ENCODE data around the gene ARRB2. TPM values are rescaled to one million over a fixed set of nuclear protein-coding genes. Genes with fewer than 3 reads are reported as not detected.
A peak's percentile ranks its signal among the peaks of the same experiment; 100 is the strongest.

Gene ARRB2
- total RNA-seq, 4 donors from 2014 or later: 5.5 to 11.8 (median 7.8) TPM

GRCh38 chr17:4751932-4752331 lies 41.5 kb downstream of the ARRB2 start:
- no peaks in the 10 kb centered on the region for H3K9me3 ChIP-seq
- TF ChIP-seq, protein P1, sequence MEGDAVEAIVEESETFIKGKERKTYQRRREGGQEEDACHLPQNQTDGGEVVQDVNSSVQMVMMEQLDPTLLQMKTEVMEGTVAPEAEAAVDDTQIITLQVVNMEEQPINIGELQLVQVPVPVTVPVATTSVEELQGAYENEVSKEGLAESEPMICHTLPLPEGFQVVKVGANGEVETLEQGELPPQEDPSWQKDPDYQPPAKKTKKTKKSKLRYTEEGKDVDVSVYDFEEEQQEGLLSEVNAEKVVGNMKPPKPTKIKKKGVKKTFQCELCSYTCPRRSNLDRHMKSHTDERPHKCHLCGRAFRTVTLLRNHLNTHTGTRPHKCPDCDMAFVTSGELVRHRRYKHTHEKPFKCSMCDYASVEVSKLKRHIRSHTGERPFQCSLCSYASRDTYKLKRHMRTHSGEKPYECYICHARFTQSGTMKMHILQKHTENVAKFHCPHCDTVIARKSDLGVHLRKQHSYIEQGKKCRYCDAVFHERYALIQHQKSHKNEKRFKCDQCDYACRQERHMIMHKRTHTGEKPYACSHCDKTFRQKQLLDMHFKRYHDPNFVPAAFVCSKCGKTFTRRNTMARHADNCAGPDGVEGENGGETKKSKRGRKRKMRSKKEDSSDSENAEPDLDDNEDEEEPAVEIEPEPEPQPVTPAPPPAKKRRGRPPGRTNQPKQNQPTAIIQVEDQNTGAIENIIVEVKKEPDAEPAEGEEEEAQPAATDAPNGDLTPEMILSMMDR (IDR thresholded peaks at IDR 0.05 in 4 of 5, conservative IDR thresholded peaks at IDR 0.05 in 1 of 5): no peak
- no peak for TF ChIP-seq POLR2A (IDR thresholded peaks at IDR 0.05)
- intact Hi-C loops (cut with DNase I; ENCODE audit: low total_unique reads): loop anchor here (10.0 kb wide), 1 partner anchor 77 kb away; no protein-coding TSS in a partner anchor
- peaks cover 35 to 42% (median 38%) of the 10 kb centered on the region in 3 donors for H3K27me3 ChIP-seq
- DNase-seq (no peak), ATAC-seq (no peak)
- in situ Hi-C loops (cut with MboI; ENCODE audit: low sequenced_read_pairs in 4 of 4): no loop called here
- H3K36me3 ChIP-seq: no peaks in the 10 kb centered on the region
- no peaks in the 10 kb centered on the region for H3K4me1 ChIP-seq
- no peak overlapping the region for H3K27ac ChIP-seq
- no peak overlapping the region for H3K4me3 ChIP-seq

GRCh38 chr17:4753392-4753791 lies 43.0 kb downstream of the ARRB2 start:
- intact Hi-C loops (cut with DNase I; ENCODE audit: low total_unique reads): loop anchor here (10.0 kb wide), 1 partner anchor 79 kb away; no protein-coding TSS in a partner anchor
- in situ Hi-C loops (cut with MboI; ENCODE audit: low sequenced_read_pairs in 4 of 4): no loop called here
- ATAC-seq: no peak

GRCh38 chr17:4759776-4760236 lies 49.4 kb downstream of the ARRB2 start:
- no peak for TF ChIP-seq POLR2A (IDR thresholded peaks at IDR 0.05)
- TF ChIP-seq, protein P1 (IDR thresholded peaks at IDR 0.05 in 4 of 5, conservative IDR thresholded peaks at IDR 0.05 in 1 of 5): no peak
- H3K27ac ChIP-seq: no peak overlapping the region
- intact Hi-C loops (cut with DNase I; ENCODE audit: low total_unique reads) (loop anchor here (10.0 kb wide), 1 partner anchor 85 kb away; no protein-coding TSS in a partner anchor), in situ Hi-C loops (cut with MboI; ENCODE audit: low sequenced_read_pairs in 4 of 4) (no loop called here)
- DNase-seq (no peak), ATAC-seq (peak in 1 of 2 donors; percentile 30)
- no peaks in the 10 kb centered on the region for H3K4me1 ChIP-seq
- no peak overlapping the region for H3K4me3 ChIP-seq
- peaks cover 2 to 5% (median 4%) of the 10 kb centered on the region in 3 donors for H3K27me3 ChIP-seq
- no peaks in the 10 kb centered on the region for H3K36me3 ChIP-seq
- no peaks in the 10 kb centered on the region for H3K9me3 ChIP-seq

More at GRCh38 chr17:4753392-4753791, 43.0 kb downstream of the ARRB2 start:
- H3K4me3 ChIP-seq: no peak overlapping the region
- H3K36me3 ChIP-seq: no peaks in the 10 kb centered on the region
- DNase-seq: no peak
- TF ChIP-seq POLR2A (IDR thresholded peaks at IDR 0.05): no peak
- TF ChIP-seq, protein P1 (IDR thresholded peaks at IDR 0.05 in 4 of 5, conservative IDR thresholded peaks at IDR 0.05 in 1 of 5): no peak
- peaks cover 31 to 39% (median 37%) of the 10 kb centered on the region in 3 donors for H3K27me3 ChIP-seq
- H3K27ac ChIP-seq: no peak overlapping the region
- H3K9me3 ChIP-seq: no peaks in the 10 kb centered on the region
- no peaks in the 10 kb centered on the region for H3K4me1 ChIP-seq

DNA sequence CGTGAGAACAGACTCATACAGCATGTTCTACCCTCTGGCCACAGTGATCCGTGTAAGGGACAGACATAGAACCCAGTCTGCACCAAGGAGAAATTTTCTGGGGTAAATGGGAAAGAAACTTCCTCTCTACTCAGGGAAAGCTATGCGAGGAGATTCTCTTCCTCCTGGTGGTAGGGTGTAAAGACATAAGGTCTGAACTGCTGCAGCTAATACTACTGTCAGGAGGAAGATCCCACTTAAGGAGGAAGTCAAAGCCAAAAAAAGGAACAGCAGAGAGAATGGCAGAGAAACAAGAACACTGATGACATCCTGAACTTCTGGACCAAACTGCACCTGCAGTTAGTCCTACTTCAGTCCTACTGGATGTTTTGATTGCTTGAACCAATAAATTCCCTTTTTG lies 54.2 kb downstream of the ARRB2 start:
- Histone ChIP-seq H3K4me3 (no peak overlapping the region), H3K36me3 (no peaks in the 10 kb centered on the region), H3K27ac (no peak overlapping the region), H3K27me3 (peaks cover 0 to 2% (median 0%) of the 10 kb centered on the region in 3 donors), H3K9me3 (no peaks in the 10 kb centered on the region), H3K4me1 (no peaks in the 10 kb centered on the region)
- intact Hi-C loops (cut with DNase I; ENCODE audit: low total_unique reads): no loop called here
- in situ Hi-C loops (cut with MboI; ENCODE audit: low sequenced_read_pairs in 4 of 4): no loop called here
- TF ChIP-seq POLR2A (IDR thresholded peaks at IDR 0.05): no peak
- TF ChIP-seq, protein P1 (IDR thresholded peaks at IDR 0.05 in 4 of 5, conservative IDR thresholded peaks at IDR 0.05 in 1 of 5): no peak
- no peak for ATAC-seq
- no peak for DNase-seq

- no peaks in the 10 kb centered on the region for H3K36me3 ChIP-seq
- TF ChIP-seq, protein P1 (IDR thresholded peaks at IDR 0.05 in 4 of 5, conservative IDR thresholded peaks at IDR 0.05 in 1 of 5): no peak
- no peak for TF ChIP-seq POLR2A (IDR thresholded peaks at IDR 0.05)
- DNase-seq: no peak
- no peaks in the 10 kb centered on the region for H3K27me3 ChIP-seq
- no peak for ATAC-seq
- in situ Hi-C loops (cut with MboI; ENCODE audit: low sequenced_read_pairs in 4 of 4) (no loop called here), intact Hi-C loops (cut with DNase I; ENCODE audit: low total_unique reads) (no loop called here)
- no peak overlapping the region for H3K4me3 ChIP-seq
- H3K4me1 ChIP-seq: no peaks in the 10 kb centered on the region
- no peak overlapping the region for H3K27ac ChIP-seq
- H3K9me3 ChIP-seq: no peaks in the 10 kb centered on the region
Observed at GRCh38 chr17:4766201-4766600, 55.8 kb downstream of the ARRB2 start.
